NCI-H1048 (cell line): Measurements from ENCODE around the gene LDAF1.
"Not testable (repeated sequence)": the region's sequence is repeated elsewhere in the genome, so short reads cannot be mapped to it uniquely, and the experiment has no call there.

ENCODE experiments used
- DNase-seq: peaks from one replicate; lab custom pipeline; 2025; lab: John Stamatoyannopoulos, UW

LDAF1 gene

DNA sequence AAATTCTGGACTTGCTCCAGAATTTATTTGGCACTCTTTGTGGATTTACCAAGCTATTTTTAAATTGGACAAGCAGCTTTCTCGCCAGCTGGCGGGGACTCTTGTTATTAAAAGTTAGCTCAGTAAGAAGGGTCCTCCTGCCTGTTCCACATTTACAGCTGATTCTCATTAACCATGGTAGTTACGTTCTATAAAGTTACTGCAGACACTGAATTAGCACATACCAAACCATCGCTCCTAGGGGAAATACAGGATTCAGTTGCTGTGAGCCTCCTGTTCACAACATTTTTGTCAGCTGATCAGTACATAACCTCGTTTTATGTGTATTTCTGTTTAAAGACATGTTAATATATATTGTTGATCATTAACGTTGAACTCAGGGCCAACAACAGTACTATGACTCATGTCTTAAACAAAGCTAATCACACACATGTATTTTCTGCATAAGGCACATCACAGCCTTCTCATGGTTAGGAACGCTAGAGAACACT, 4.2 kb downstream of the LDAF1 start:
- no peak for DNase-seq

DNA sequence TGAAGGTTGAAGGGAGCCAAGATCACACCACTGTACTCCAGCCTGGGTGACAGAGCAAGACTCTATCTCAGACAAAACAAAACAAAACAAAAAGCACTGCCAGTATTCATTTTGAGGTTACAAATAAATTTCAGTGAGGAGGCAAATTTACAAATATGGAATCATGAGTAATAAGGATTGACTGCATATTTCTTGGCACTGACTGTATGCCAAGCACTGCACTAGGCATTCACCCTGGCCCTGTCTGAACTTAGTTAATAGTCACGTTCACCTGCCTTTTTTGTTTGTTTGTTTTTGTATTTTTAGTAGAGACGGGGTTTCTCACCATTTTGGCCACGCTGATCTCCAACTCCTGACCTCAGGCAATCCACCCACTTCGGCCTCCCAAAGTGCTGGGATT, 5.1 kb downstream of the LDAF1 start:
- no peak for DNase-seq

DNA sequence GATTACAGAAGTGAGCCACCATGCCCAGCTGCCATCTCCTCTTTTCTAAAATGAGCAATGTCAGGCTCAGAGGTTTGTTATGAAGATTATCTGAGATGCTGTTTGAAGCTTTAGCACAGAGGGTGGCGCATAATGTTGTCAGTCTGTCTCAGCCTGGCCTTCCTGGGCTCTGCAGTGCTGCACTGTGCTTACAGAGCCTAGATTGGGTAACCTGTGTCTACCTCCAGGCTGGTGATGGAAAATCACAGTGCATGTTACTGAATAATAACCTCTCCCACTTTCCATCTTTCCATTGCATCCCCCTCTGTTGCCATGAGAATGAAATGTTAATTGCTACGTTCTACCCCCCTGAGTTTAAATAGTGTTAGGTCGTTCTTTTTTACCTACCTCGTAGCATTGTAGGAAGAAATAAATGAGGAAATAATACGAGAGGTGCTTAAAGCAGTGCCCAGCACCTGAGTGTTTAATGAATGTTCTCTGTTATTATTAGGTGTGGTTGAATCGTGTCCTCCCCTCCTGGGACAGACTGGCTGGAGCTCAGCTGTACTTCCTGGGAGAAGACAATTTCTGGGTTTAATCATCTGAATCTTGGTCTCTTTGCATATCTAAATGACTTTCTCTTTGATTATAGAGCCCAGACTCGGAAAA, 6.2 kb downstream of the LDAF1 start:
- no peak for DNase-seq

DNA sequence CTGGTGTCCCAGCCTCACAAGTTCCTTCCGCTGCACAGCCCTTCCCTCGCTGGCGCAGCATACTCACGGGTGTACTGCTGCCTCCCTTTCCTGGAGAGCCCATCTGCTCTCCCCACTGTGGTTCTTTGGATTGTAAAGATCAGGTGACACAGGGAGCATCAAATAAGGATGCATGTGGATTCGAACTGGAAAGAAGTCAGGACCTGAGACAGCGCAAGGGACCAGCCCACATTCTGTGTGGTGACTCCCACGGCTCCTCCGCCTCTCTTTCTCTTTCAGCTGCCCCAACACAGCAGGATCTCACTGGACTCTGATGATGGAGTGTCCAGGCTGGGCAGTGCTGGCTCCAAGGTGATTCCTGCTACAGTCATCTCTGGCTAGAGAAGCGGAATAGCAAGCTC, 8.1 kb downstream of the LDAF1 start:
- DNase-seq = no peak

DNA sequence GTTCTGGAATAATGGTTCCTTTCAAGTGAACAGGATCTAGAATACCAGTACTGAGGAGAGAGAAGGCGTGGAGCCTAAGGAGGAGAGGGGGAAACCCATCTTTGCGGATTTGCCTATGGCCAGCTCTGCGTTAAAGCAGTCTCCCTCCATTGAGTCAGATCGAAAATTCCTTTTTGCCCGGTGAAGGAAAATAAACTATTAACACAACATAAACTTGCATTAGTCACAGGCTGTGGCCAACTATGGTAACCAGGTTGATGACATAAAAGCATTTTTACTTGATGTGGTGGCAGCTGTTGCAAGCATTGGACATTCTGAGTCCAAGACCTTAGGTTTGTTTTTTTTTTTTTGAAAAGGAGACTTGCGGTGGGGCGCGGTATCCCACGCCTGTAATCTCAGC, 8.9 kb downstream of the LDAF1 start:
- DNase-seq = no peak

DNA sequence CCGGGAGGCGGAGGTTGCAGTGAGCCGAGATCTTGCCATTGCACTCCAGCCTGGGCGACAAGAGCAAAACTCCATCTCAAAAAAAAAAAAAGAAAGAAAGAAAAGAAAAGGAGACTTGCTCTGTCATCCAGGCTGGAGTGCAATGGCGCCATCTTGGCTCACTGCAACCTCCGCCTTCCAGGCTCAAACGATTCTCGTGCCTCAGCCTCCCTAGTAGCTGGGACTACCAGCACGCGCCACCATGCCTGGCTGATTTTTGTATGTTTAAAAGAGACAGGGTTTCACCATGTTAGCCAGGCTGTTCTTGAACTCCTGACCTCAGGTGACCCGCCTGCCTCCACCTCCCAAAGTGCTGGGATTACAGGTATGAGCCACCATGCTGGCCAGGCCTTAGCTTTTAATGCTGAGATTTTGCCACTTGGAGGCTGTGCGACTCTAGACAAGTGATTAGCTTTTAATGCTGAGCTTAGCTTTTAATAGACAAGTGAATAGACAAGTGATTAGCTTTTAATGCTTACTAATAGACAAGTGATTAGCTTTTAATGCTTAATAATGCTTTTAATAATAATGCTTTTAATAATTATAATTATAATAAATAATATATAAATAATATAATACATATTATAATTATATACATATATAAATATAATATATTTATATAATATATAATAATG, 9.6 kb downstream of the LDAF1 start:
- no peak for DNase-seq

DNA sequence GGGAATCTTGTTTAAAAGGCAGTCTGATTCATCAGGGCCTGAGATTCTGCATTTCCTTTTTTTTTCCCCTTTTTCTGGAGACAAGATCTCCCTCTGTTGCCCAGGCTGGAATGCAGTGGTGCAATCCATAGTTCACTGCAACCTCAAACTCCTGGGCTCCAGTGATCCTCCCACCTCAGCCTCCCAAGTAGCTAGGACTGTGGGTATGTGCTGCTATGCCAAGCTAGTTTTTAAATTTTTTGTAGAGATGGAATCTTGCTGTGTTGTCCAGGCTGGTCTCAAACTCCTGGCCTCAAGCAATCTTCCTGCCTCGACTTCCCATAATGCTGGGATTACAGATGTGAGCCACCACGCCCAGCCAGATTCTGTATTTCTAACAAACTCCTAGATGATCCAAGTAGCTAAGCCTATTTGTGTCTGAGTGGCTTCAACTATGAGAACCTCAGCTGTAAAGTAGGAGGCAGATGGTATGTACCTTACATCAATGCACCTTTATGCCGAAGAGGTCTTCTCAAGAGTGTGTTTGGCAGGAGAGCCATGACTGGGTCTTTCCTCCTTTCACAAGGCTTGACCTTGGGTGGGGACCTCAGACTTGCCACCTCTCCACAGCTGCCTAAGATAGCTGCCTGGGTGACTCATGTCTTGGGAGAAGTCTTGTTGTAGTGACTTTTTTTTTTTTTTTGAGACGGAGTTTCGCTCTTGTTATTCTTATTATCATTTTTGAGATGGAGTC, 10.9 kb downstream of the LDAF1 start:
- DNase-seq = no peak

DNA sequence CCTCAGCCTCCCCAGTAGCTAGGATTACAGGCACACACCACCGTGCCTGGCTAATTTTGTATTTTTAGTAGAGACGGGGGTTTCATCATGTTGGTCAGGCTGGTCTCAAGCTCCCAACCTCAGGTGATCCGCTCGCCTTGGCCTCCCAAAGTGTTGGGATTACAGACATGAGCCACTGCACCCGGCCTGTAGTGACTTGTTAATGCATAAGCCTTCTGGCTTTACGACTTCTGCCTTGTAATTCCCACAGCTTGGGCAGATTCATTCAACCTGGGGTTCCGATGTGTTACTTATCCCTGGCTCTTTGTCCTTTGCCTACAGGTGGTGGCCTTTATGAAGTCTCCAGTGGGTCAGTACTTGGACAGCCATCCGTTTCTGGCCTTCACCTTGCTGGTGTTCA, 11.6 kb downstream of the LDAF1 start:
- DNase-seq = not testable (repeated sequence)

DNA sequence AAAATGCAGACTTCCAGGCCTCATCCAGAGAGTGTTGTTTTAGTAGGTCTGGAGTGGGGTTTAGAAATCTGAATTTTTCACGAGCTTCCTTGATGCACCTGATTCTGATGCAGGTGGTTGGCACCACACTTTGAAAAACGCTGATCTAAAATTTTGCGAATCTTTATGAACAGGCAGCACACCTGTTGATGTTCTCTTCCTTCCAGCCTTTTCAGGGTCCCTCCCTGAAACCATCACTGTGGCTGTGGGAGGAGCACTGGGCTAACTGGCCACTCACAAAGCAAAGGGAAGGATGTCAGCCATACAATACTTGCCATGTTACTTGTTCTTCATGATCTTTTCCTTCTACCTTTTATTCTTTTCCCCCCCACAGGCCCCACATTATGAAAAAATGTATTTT, 14.2 kb downstream of the LDAF1 start:
- no peak for DNase-seq

DNA sequence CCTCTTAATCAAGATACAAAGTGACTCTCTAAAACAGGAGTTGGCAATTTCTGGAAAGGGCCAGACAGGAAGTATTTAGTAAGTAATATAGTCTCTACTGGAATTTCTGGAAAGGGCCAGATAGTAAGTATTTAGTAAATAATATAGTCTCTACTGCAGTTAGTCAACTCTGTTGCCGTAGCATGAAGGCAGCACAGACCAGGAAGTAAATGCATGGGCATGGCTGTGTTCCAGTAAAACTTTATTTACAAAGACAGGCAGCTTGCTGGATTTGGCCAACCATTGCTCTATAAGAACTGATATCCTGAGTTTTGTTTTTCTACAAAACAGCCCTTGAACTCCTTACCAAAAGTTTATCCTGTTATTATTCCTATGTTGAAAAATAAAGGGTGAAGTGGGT, 16.9 kb downstream of the LDAF1 start:
- no peak for DNase-seq

DNA sequence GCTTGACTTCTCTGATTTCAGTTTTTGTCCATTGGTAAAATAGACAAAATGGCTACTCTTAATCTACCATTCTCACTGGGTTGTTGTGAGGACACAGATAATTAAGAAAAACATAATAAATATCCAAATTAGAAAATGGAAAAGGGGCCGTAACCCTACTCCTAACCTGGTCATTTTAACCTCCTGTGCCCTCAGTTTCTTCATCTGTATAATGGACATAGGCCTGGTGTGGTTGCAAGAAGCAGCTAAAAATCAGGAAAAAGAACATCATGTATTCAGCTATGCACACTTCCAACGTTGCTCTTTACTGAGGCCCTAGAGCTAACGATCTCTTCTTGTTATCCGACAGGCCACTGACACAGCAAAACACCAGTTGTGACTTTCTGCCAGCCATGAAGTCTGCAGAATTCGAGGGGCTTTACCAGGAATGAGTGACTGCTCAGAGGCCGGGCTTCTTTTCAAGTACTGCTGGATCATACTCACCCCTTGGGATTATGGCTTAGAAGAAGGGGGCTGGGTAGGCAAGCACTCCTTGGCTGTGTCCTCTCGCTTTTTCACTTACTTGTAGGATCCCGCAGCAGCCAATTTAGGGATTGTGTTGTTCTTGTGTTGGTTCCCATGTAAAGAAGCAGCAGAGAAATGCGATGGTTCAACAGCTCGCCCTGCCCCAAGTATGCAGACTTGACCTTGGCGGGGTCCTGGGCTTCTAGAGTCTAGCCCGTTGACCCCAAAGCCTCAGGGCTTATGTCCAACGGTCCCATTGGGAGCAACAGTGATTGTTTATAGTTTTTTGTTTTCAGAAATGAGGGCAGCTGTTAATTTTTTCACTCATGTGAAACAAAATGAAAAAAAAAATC, 20.9 kb downstream of the LDAF1 start:
- DNase-seq = no peak

DNA sequence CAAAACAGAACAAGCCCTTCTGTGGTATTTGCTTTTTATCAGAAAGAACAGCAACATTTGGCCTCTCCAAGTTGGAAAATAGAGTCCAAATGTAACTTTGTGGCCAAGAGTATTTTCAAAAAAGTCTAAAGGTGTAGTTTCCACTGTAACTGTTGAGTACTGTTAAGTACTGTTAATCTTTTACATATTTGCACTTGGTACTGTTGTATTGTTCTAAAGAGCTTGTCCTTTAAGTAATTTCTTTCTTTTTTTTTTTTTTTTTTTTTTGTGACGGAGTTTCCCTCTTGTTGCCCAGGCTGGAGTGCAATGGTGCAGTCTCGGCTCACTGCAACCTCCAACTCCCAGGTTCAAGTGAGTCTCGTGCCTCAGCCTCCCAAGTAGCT, 21.5 kb downstream of the LDAF1 start:
- no peak for DNase-seq

DNA sequence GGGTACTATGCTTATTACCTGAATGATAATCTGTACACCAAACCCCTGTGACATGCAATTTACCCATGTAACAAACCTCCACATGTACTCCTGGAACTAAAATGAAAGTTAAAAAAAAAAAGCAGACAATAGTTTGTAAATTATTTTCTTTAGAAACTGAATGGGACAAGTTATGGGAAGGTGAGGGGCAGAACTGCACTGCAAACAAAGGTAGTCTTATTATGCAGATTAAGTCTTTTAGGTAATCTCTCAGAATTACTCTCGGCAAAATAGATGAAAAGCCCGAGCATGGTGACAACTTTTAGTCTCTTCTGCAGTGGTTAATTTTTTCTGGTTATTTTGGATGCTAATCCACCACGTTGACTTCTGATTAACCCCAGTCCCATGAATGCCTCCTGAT, 25.5 kb downstream of the LDAF1 start:
- DNase-seq = no peak

DNA sequence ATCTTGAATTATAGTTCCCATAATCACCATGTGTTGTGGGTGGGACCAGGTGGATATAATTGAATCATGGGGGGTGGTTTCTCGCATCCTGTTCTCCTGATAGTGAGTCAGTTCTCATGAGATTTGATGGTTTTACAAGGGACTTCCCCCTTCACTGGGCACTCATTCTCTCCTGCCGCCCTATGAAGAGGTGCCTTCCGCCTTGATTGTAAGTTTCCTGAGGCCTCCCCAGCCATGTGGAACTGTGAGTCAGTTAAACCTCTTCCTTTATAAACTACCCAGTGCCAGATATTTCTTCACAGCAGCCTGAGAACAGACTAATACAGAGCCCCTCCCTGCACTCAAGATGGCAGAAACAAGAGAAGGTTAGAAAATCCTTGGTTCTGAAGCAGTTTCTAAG, 26.4 kb downstream of the LDAF1 start:
- DNase-seq = no peak

DNA sequence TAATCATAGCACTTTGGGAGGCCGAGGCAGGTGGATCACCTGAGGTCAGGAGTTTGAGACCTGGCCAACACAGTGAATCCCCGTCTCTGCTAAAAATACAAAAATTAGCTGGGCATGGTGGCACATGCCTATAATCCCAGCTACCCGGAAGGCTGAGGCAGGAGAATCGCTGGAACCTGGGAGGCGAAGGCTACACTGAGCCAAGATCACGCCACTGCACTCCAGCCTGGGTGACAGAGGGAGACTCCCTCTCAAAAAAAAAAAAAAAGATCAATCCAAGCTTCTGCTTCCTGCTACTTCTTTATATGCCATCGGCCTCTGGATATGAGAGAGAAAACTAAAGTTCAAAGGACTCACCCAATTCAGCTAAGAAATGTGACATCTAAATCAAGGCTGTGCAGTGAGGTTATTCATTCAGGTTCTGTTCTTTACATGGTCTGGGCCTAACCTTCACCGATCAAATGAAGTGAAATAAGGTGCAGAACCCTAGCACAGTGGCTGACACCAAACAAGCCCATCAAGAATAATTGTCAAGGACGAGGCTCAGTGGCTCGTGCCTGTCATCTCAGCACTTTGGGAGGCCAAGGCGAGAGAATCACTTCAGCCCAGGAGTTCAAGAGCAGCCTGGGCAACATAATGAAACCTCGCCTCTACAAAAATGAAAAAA, 27.3 kb downstream of the LDAF1 start:
- no peak for DNase-seq

DNA sequence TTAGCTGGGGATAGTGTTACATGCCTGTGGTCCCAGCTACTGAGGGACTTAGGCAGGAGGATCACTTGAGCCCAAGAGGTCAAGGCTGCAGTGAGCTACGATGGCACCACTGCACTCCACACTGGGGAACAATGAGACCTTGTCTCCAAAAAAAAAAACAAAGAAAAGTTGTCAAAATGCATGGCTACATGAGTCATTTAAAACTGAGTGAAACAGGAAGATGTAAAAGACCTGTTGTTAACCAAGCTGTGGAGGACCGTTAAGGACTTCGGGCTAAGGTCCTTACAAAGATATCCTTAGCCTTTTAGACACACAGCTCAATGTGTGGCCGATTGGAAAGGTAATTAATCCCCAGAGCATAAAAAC, 27.8 kb downstream of the LDAF1 start:
- no peak for DNase-seq

DNA sequence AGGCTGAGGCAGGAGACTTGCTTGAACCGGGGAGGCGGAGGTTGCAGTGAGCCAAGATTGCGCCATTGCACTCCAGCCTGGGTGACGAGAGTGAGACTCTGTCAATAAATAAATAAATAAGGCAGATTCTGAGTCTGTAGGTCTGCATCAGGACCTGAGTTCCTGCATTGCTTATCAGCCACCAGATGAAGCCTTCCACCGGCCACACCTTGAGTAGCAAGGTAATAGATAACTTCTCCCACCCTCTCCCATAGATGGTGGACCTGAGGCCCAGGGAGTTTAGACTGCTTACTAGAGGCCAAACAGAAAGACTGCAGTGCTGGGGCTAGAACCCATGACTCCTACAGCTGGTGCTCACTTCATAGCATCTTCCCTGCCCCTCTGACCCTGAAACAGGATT, 30.8 kb downstream of the LDAF1 start:
- no peak for DNase-seq

DNA sequence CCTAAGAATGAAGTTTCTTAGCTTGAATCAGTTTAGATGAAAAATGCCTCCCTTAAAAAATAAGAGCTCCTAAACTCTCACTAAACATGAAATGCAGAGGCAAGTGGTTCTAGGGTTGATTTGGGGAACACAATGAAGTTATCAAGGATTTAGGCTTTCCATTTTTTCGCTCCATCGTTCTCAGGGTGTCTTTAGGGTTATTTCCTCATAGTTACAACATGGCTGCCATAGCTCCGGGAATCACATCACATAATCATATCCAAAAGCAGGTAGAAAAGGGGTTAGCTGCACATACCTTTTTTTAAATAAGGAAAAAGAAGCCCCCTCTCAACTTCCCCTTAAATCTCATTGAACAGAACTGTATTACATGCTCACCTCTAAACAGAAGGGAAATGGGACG, 31.5 kb downstream of the LDAF1 start:
- no peak for DNase-seq

DNA sequence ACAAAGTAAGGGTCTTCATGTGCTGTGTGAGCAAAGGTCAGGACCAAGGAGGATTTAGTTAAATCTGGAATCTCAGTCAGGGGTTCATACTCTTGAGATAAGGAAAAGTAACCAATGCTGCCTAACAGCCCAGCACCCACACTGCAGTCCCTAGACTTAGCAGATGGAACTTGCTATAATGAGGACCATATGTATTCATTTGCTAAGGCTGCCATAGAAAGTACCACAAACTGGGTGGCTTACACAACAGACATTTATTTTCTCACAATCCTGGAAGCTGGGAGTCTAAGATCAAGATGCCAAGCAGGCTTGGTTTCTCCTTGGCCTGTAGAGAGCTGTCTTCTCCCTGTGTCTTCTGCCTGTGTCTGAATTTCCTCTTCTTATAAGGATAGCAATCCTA, 32.1 kb downstream of the LDAF1 start:
- DNase-seq = no peak

DNA sequence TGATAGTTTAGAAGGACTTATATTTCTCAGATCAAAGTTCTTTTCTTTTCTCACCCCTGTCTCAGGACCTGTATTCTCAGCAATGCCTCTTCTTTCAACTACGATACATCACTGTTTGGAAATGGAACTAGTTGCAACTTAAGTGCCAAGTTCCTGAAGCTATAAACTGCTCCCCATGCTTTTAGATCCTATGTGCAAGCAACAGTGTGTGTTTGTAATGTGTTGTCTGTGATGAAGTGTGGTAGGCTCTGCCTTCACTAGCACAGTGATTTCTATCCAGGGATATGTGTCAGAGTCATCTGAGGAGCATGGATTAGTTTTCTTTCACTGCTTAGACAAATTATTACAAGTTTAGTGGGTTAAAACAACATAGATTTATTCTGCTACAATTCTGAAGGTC, 34.5 kb downstream of the LDAF1 start:
- no peak for DNase-seq

DNA sequence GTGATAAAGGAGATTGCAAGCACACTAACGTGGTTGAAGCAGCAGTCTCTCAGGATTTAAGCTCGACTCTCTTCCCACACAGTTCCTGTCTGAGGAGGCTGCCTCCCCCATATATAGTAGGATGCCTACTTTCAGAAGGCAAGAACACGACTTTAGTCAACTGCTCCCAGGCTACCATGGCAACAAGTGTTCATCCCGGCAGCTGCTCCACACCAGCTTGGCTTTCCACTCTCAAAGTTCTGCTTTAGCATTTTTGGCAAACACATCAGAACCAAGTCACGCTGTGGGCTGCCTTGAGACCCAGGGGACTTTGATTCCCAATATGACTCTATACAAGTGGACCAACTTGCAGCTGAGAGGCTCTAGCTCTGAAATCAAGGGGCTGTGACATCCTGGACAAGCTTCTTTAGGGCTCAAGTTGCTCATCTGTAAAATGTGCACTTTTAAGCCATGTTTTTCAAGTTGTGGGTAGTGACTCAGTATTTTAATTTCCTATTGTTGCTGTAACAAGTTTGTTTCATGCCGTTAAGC, 36.4 kb downstream of the LDAF1 start:
- DNase-seq = no peak

DNA sequence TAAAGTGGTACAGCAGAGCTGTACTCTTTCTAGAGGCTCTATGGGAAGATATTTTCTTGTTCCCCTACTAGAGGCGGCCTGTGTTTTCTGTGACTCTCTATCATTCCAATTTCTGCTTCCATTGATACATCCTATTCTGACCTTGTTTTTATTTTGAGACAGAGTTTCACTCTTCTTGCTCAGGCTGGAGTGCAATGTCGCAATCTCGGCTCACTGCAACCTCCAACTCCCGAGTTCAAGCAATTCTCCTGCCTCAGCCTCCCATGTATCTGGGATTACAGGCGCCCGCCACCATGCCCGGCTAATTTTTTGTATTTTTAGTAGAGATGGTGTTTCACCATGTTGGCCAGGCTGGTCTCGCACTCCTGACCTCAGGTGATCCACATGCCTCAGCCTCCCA, 36.9 kb downstream of the LDAF1 start:
- DNase-seq = not testable (repeated sequence)
